ENCODE data around the gene POLR1A. TPM values are rescaled to one million over a fixed set of nuclear protein-coding genes. Genes with fewer than 3 reads are reported as not detected.

The POLR1A gene
- total and polyA plus RNA-seq, 2 of the 8 experiments (the other 6 are each of a cell fraction or from before 2014, with no cell fraction given), result 8.9 to 58.1 TPM

- TF ChIP-seq SAP30 (IDR thresholded peaks at IDR 0.05; ENCODE audit: insufficient read depth, insufficient replicate concordance, low read length), result no peak
Measured at GRCh38 chr2:86147793-86148192, 42.1 kb upstream of the POLR1A start (continued).

Measured in H1 (cell line).